Motor neuron (in vitro differentiated cells): Measurements from ENCODE around the gene ZNF777. TPM values are rescaled to one million over a fixed set of nuclear protein-coding genes. Genes with fewer than 3 reads are reported as not detected.
"Not testable (repeated sequence)": the region's sequence is repeated elsewhere in the genome, so short reads cannot be mapped to it uniquely, and the experiment has no call there.

Experiments used
- ATAC-seq, 8 experiments: fragments of 200-7000 bp; cut with Tn5 transposase; replicated peaks in 6 of 8; 2 replicates each; pipeline ENCODE4 v1.8.0; 2021; ENCODE audit warnings: mild to moderate bottlenecking in 8 of 8, moderate library complexity in 8 of 8
- H3K27ac ChIP-seq, 2 donors: fragments of 250-450 bp; sonication (Bioruptor Pico); 2 replicates each; pipeline ENCODE4 v1.9.0; 2021; ENCODE audit warnings: antibody characterized with exemption in 2 of 2, mild to moderate bottlenecking in 2 of 2, moderate library complexity in 1 of 2
- H3K4me1 ChIP-seq, 2 donors: fragments of 250-450 bp; sonication (Bioruptor Pico); replicated peaks in 1 of 2; 2 replicates each; pipeline ENCODE4 v1.6.1; 2021; ENCODE audit warnings: antibody characterized with exemption in 2 of 2, mild to moderate bottlenecking in 2 of 2, moderate library complexity in 1 of 2
- H3K4me3 ChIP-seq, 5 donors: fragments of 250-450 bp; sonication (Bioruptor Pico); 2 replicates each; pipeline ENCODE4 v1.9.0; 2021; ENCODE audit warnings: antibody characterized with exemption in 5 of 5, mild to moderate bottlenecking in 5 of 5, moderate library complexity in 4 of 5
- WGBS, 10 experiments: fragments of 450-650 bp; shearing (Covaris generic); methylation state at CpG; one replicate each; pipeline ENCODE4 v1.0.0; 2022; 5-methylcytosine and 5-hydroxymethylcytosine counted together
- in situ Hi-C, 9 experiments: fragments of 400-800 bp; cut with MboI; loops; one replicate each; pipeline ENCODE4 v1.15.0; 2021; ENCODE audit warnings: low sequenced_read_pairs in 9 of 9, low pct_unique_long_range_greater_than_20kb in 2 of 9; ENCODE audit not compliant: unreplicated experiment in 9 of 9
- total RNA-seq, 8 experiments: library from RNA; unstranded; fragments of 300-600 nt; gene quantifications; 2 replicates each; pipeline versions ENCODE4 v1.2.3 to v1.2.4, GENCODE V29; 2022

ZNF777 gene
- total RNA-seq, 8 experiments from 2014 or later, result 5.5 to 12.9 (median 10.1) TPM

DNA sequence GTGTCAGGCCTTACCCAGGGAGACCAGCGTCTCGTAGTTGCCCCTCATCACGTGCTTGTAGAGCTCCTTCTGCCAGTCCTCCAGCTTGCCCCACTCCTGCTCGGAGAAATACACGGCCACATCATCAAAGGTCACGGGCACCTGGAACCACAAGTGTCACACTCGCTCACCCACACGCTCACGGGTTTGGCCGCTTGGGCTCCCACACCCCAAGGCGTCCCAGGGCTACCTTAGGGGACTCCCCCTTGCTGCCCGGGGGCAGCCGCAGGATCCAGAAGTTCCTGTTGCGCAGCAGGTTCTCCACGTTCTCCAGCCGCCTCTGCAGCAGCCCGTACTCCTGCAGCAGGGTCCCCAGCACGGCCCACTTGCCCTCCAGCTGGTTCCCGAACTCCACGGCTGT lies 33.1 kb upstream of the ZNF777 start:
- H3K4me3 ChIP-seq, ATAC-seq, in situ Hi-C loops, H3K27ac ChIP-seq: not testable (repeated sequence)
- peaks cover 2 to 10% of the 10 kb centered on the region in 2 donors for H3K4me1 ChIP-seq
- WGBS, 10 experiments, result 60 to 100% methylated on average over 2 to 4 of the region's 20 CpGs; no CpG with 5 or more reads in 8 of the 10 experiments

DNA sequence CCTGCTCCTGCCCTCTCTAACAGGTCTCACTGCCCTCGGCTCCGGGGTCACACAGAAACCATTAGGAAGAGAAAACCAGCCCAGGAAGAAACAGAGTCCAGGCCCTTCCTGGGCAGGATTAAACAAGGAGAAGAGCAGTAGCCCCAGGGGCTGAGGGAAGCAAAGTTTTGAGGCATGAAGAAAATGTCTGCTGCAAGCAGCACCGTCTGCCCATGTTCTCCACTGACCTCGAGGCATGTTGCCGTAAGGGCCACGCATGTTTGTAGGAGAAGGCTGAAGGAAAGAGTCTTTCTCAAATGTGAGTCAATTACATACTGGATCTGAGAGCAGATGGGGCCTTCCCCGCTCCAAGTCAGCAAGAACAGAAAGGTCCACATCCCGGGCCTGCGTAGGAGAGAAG lies 32.5 kb upstream of the ZNF777 start:
- no peak for ATAC-seq
- Histone ChIP-seq H3K4me1 (peaks cover 2 to 10% of the 10 kb centered on the region in 2 donors), H3K27ac (no peak overlapping the region), H3K4me3 (no peak overlapping the region)
- 88 to 100% (median 100%) methylated on average over 1 to 7 of the region's 9 CpGs; no CpG with 5 or more reads in 3 of the 10 experiments for WGBS, 10 experiments
- in situ Hi-C loops, result no loop called here

DNA sequence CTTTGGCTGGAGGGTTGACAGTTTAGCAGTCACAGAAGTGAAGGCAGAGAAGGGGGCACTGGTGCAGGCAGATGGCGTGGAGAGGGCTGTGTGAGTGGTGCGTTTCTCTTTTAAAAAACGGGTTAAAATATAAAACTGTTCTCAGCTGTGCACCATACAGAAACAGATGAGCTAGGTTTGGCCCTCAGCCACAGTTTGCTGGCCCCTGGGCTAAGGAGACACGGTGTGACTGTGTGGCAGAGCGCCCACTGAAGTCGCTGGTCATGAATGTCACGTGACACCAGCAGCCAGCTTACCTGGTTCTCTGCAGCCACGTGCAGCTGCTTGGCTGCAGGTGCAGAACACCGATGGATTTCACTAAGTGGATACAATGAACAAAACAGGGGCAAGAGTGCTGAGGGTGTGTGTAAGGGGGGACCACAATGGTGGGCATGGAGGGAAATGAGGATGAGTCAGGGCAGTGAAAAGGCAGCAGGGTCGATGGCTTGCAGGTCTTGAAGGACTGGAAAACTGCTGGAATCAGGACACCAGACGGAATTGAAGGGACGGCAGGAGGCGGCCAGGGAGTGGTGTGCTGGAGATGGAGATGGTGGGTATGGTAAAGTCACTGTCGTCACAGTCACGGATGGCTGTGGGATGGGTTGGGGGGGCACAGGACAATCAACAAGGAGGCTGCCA lies 29.4 kb upstream of the ZNF777 start:
- 71 to 100% (median 97%) methylated on average over 1 to 14 of the region's 15 CpGs; no CpG with 5 or more reads in 2 of the 10 experiments for WGBS, 10 experiments
- ATAC-seq, result no peak
- Histone ChIP-seq H3K4me3 (no peak overlapping the region), H3K27ac (no peak overlapping the region), H3K4me1 (peaks cover 0 to 2% of the 10 kb centered on the region in 2 donors)
- in situ Hi-C loops, result no loop called here

- in situ Hi-C loops, result no loop called here
- WGBS, 10 experiments, result 80 to 100% (median 92%) methylated on average over 1 to 11 of the region's 15 CpGs; no CpG with 5 or more reads in 2 of the 10 experiments
- peak in 2 of 8 experiments; percentile 25 to 73 for ATAC-seq
- H3K4me1 ChIP-seq, result no peaks in the 10 kb centered on the region
- H3K27ac ChIP-seq, result no peak overlapping the region
- H3K4me3 ChIP-seq, result no peak overlapping the region
Observed at GRCh38 chr7:149489391-149490024, 28.6 kb upstream of the ZNF777 start.

- H3K27ac ChIP-seq, result no peak overlapping the region
- in situ Hi-C loops, result no loop called here
- ATAC-seq, result no peak
- H3K4me1 ChIP-seq, result no peaks in the 10 kb centered on the region
- WGBS, 10 experiments, result 94 to 100% (median 100%) methylated on average over 1 of the region's 1 CpG; no CpG with 5 or more reads in 2 of the 10 experiments
- no peak overlapping the region for H3K4me3 ChIP-seq
Observed at GRCh38 chr7:149479568-149479967, 18.7 kb upstream of the ZNF777 start.

DNA sequence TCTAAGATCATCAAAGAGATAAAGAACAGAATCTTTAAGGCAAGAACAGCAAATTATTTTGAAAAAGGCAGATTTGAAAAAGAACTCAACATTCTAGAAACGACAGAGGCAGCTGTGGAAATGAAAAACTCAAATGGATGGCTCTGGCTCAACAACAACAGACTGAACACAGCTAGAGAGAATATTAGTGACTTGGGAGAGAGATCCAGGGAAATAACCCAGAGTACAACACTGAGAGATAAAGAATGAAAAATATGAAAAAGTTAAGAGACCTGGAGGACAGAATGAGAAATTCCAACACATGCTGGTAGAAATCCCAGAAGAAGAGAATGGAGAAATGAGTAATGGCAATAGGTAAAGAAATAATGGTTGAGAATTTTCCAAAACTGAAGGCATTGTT lies 17.9 kb upstream of the ZNF777 start:
- no peaks in the 10 kb centered on the region for H3K4me1 ChIP-seq

DNA sequence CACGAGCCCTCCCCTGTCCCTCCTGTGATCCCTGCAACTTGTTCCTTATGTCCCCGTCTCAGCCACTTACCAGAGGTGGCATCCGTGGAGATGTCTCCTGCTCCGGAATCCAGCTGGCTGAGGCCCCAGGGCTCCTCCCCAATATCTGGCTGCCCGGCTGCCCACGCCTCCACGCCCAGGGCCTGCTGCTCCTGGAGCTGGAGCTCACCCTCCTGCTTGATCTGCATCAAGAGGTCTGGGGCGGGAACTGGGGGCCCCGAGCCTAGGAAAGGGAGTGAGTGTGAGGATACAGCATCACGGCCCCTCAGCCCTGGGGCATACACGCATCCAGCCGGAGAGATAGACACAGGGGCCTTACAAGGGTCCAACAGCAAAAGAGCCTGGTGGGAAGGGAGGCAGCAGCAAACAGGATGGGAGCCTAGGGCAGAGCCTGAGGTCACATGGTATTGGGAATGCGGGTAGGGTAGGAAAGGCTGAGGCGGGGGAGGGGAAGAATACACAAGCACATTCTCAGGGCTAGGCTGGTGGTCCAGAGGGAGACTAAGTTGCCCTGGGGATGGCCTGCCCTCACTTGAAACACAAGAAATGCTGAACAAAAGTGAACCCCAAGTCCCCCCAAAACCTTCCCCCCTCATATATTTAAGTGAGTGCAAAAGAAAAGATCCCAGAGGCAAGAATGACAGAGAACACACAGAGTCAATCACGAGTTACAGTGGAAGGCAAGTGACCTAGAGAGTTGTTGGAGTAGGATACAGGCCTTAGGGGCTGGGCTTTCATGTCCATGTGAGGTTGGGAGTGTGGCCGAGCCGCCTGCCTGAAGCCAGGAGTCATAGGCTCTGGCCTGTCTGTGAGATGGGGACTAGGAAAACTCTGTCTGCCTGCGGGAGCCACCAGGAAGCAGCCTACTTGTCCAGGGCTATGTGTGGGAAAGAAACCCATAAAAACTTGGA lies 16.9 kb upstream of the ZNF777 start:
- ATAC-seq, result peak in 1 of 8 experiments; percentile 21
- in situ Hi-C loops, result no loop called here

More for the DNA sequence above, 17.9 kb upstream of the ZNF777 start:
- in situ Hi-C loops, result no loop called here
- Histone ChIP-seq H3K4me3 (no peak overlapping the region), H3K27ac (no peak overlapping the region)
- ATAC-seq, result no peak
- 47 to 100% (median 100%) methylated on average over 1 of the region's 1 CpG for WGBS, 10 experiments

DNA sequence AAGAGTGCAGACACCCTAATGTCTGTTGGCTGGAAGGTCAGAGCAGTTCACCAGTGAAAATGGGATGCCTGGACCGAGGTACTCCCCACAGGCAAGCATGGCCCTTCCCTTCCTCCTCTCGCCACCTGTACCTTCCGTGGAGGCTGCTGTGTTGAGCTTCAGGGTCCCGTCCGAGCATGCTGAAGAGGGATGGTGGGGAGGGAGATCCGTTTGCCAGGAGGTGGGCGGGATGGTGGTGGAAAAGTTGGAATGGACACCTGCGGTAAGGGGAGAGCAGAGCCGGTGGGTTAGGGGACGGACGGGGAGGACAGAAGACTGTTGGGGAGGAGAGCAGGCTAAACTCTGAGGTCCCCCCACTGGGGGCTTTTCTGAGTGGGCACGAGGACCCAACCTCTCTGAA lies 15.9 kb upstream of the ZNF777 start:
- Histone ChIP-seq H3K4me1 (no peaks in the 10 kb centered on the region), H3K27ac (no peak overlapping the region), H3K4me3 (no peak overlapping the region)
- in situ Hi-C loops, result no loop called here
- no peak for ATAC-seq
- 100% methylated on average over 1 to 9 of the region's 12 CpGs; no CpG with 5 or more reads in 6 of the 10 experiments for WGBS, 10 experiments

More for the DNA sequence above, 16.9 kb upstream of the ZNF777 start:
- no peaks in the 10 kb centered on the region for H3K4me1 ChIP-seq
- 50 to 100% (median 90%) methylated on average over 1 to 7 of the region's 18 CpGs; no CpG with 5 or more reads in 5 of the 10 experiments for WGBS, 10 experiments
- no peak overlapping the region for H3K4me3 ChIP-seq
- no peak overlapping the region for H3K27ac ChIP-seq

DNA sequence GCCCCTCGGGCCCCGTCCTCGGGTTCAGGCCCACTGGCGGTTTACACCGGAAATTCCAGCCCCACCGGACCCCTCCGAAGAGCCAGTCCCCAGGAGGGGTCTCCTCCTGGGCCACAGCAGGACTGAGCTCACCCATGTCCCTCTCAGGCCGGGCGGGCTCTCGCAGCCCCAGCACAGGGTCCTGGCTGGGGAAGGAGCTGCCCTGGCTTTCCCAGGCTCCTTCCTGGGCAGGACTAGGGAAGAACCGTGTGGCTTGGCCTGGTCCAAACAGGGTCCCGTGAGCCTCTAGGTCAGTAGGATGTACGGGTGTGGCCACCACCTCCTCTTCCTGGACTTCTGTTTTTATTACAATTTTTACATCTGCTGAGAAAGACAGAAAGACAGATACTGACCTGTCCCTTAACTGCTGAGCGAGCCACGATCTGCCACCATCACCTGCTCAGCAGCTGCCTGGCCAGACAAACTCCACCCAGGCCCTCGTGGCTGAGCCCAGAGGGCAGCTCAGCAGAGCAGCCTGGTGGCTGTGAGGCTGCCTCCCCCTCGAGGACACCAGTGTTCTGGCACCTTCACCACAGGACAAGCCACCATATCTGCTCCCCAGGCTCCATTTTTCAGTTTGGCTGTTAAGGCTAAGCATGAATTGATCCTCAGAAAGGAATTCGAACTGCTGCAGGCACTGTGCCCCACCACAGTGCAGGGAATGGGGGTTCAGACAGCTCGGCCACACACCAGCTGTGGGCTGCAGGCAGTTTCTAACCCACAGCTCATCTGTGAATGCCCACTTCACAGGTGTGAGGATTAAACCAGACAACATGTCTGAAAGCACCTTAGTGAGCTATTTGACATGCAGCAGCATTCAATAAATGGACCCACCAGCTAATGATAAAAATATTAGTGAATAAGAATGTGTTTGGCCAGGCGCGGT lies 14.5 kb upstream of the ZNF777 start:
- Histone ChIP-seq H3K4me3 (no peak overlapping the region), H3K27ac (no peak overlapping the region), H3K4me1 (no peaks in the 10 kb centered on the region)
- ATAC-seq, result peak in 4 of 8 experiments; percentile 20 to 55 (median 39)
- in situ Hi-C loops, result no loop called here
- WGBS, 10 experiments, result 90 to 100% (median 98%) methylated on average over 2 to 9 of the region's 21 CpGs; no CpG with 5 or more reads in 5 of the 10 experiments

GRCh38 chr7:149474309-149475120 lies 13.7 kb upstream of the ZNF777 start:
- WGBS, 10 experiments, result 91 to 100% (median 96%) methylated on average over 1 to 29 of the region's 77 CpGs; no CpG with 5 or more reads in 1 of the 10 experiments
- Histone ChIP-seq H3K4me3 (no peak overlapping the region), H3K4me1 (no peaks in the 10 kb centered on the region), H3K27ac (no peak overlapping the region)
- in situ Hi-C loops, result no loop called here
- ATAC-seq, result peak in 1 of 8 experiments; percentile 14

DNA sequence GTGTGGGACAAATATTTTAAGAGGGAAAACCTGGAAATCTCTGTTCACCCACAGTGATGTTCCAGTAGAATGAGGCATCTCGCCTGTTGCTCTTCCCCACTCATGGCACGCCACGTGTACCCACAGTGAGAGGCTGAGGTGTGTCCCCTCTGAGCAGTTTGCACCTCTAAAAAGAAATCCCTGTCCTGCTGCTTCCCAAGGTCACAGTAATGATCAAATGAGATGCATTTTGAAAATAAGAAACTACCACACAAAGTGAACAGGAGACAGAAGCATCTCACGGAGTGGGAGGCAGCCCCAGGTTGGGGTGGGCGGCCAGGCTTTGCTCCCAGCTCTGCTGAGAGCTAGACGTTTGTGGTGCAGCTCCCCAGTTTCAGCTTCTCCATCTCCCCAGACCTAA lies 12.4 kb upstream of the ZNF777 start:
- Histone ChIP-seq H3K27ac (no peak overlapping the region), H3K4me3 (no peak overlapping the region), H3K4me1 (no peaks in the 10 kb centered on the region)
- WGBS, 10 experiments, result 86 to 100% (median 97%) methylated on average over 1 to 6 of the region's 6 CpGs; no CpG with 5 or more reads in 7 of the 10 experiments
- in situ Hi-C loops, result no loop called here
- ATAC-seq, result no peak
